Stomach smooth muscle (tissue), 2 donors: ENCODE data around the gene SDK2.
A peak's percentile ranks its signal among the peaks of the same experiment; 100 is the strongest.

Experiments used
- H3K27ac ChIP-seq: one replicate; pipeline ENCODE4 v1.7.0; 2013; ENCODE audit warnings: mild to moderate bottlenecking, low read length, inconsistent platforms
- H3K27me3 ChIP-seq, 2 donors: one replicate each; pipeline ENCODE4 v1.7.0; 2013; ENCODE audit warnings: low read length in 2 of 2; ENCODE audit not compliant: insufficient read depth in 2 of 2, control insufficient read depth in 1 of 2
- H3K36me3 ChIP-seq, 2 donors: one replicate each; pipeline ENCODE4 v1.7.0; 2013; ENCODE audit warnings: low read length in 2 of 2; ENCODE audit not compliant: control insufficient read depth in 2 of 2, insufficient read depth in 2 of 2
- H3K4me1 ChIP-seq: one replicate; pipeline ENCODE4 v1.7.0; 2013; ENCODE audit warnings: low read length; ENCODE audit not compliant: control insufficient read depth, insufficient read depth
- H3K4me3 ChIP-seq, 2 donors: one replicate each; pipeline ENCODE4 v1.7.0; 2013; ENCODE audit warnings: low read length in 2 of 2
- H3K9ac ChIP-seq, 2 donors: one replicate each; pipeline ENCODE4 v1.7.0; 2013; ENCODE audit warnings: low read length in 2 of 2, mild to moderate bottlenecking in 1 of 2
- H3K9me3 ChIP-seq, 2 donors: one replicate each; pipeline ENCODE4 v1.7.0; 2013; ENCODE audit warnings: low read length in 2 of 2; ENCODE audit not compliant: control insufficient read depth in 2 of 2
- donor health status: healthy.
- donor health status: Pancreatic carcinoma.

Gene SDK2

DNA sequence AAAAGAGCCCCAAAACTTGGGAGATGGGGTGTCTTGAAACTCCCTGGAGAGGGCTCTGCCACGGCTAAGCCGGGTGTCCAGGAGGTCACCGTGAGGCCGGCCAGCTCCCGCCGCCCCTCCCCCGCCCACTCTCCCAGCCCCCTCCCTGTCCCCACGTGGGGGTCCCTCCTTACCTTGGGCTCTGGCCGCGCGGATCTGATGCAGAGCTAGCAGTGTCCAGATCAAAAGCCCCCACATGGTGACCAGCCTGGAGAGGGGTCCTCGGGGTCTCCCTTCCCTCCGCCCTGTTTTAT is 447 bp downstream of the SDK2 start:
- Histone ChIP-seq H3K4me1 (peaks cover 21% of the 10 kb centered on the region), H3K27ac (no peak overlapping the region)

GRCh38 chr17:73643001-73643851 is 1.0 kb downstream of the SDK2 start:
- Histone ChIP-seq H3K27ac (no peak overlapping the region), H3K9me3 (no peaks in the 10 kb centered on the region), H3K36me3 (no peaks in the 10 kb centered on the region), H3K4me1 (peaks cover 21% of the 10 kb centered on the region), H3K9ac (no peak overlapping the region), H3K27me3 (peaks cover 27 to 41% of the 10 kb centered on the region in 2 donors), H3K4me3 (peak overlapping the region; percentile 66 to 70)

More for the DNA sequence above, 447 bp downstream of the SDK2 start:
- Histone ChIP-seq H3K36me3 (no peaks in the 10 kb centered on the region), H3K9me3 (no peaks in the 10 kb centered on the region), H3K27me3 (peaks cover 31 to 42% of the 10 kb centered on the region in 2 donors), H3K4me3 (peak overlapping the region; percentile 48 to 70), H3K9ac (no peak overlapping the region)

DNA sequence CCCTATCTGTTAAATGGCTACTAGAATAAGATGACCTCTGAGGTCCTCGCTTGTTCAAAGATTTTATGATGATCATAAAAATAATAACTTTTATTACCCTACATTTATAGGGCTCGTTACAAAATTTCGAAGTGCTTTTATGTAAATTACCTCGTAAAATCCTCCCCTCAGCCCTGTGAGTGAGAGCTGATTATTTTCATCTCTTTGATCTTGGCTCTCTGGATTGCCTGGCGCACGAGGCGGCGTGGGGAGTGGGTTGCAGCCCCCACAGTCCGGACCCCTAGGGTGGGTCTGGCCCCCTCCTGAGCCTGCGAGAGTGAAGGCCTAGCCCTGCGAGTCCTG is 1.6 kb downstream of the SDK2 start:
- H3K9ac ChIP-seq = no peak overlapping the region
- H3K27ac ChIP-seq = no peak overlapping the region
- peaks cover 21% of the 10 kb centered on the region for H3K4me1 ChIP-seq
- peak overlapping the region; percentile 66 to 70 for H3K4me3 ChIP-seq
- no peaks in the 10 kb centered on the region for H3K9me3 ChIP-seq
- peaks cover 25 to 36% of the 10 kb centered on the region in 2 donors for H3K27me3 ChIP-seq
- H3K36me3 ChIP-seq = no peaks in the 10 kb centered on the region

DNA sequence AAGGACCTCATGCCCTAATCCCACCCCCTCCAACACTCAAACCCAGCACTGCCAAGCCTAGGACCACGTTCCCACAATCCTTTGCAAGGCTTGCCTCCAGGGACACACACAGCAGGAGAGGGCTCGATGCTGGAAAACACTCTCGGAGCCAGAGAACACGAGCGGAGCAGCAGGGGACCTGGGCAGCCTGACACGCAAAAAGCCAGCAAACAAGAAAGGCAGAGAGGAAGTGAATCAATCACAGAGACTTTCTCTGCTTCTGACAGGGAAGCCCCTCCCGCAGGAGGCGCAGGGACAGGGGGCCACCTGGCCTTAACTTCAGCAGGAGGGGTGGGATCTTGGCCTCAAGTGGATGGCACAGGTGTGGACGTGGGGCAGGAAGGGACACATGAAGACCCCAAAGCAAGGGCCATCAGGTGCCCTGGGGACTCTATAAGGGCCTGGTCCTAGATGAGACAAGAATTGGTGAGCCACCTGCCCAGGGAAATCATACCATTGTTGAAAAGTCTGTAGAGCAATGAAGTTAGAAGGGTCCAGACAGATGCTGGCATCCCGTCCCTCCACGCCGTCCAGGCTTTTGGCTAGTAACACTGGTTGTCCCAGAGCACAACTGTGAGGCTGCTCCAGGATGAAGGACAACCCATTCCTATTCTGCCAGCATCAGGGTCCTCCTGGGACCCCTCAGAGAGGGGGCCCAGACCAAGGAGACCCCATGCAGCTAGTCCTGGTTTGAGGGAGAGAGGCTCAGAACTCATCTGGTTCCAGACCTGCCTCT is 2.2 kb downstream of the SDK2 start:
- Histone ChIP-seq H3K9ac (no peak overlapping the region), H3K36me3 (no peaks in the 10 kb centered on the region), H3K9me3 (no peaks in the 10 kb centered on the region), H3K27me3 (peaks cover 25 to 30% of the 10 kb centered on the region in 2 donors), H3K4me3 (no peak overlapping the region), H3K4me1 (peaks cover 20% of the 10 kb centered on the region), H3K27ac (no peak overlapping the region)

GRCh38 chr17:73640691-73641090 is 3.6 kb downstream of the SDK2 start:
- no peaks in the 10 kb centered on the region for H3K36me3 ChIP-seq
- H3K27me3 ChIP-seq = peaks cover 25 to 30% of the 10 kb centered on the region in 2 donors
- H3K27ac ChIP-seq = no peak overlapping the region
- H3K4me3 ChIP-seq = no peak overlapping the region
- no peaks in the 10 kb centered on the region for H3K9me3 ChIP-seq
- H3K4me1 ChIP-seq = peaks cover 18% of the 10 kb centered on the region
- no peak overlapping the region for H3K9ac ChIP-seq

DNA sequence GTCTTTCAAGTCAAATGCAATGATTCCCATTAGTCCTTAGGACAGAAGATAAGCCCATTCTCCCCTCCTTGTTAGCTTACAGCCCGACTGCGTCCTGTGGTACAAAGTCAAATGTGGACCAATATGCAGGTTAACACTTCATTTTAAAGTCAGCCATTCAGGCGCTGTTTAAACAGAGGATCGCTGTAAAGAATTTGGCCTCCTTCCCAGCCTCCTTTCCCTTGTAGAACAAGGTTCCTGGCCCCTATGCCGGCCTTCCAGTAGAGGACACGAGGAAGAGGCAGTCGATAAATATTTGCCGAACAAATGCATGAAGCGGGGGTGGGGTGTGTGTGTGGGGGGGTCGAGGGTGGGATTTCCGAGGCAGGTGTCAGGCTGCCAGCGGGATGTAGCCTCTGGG is 4.3 kb downstream of the SDK2 start:
- H3K36me3 ChIP-seq = no peaks in the 10 kb centered on the region
- H3K9me3 ChIP-seq = no peaks in the 10 kb centered on the region
- no peak overlapping the region for H3K9ac ChIP-seq
- H3K27ac ChIP-seq = no peak overlapping the region
- peaks cover 14% of the 10 kb centered on the region for H3K4me1 ChIP-seq
- H3K27me3 ChIP-seq = peaks cover 25 to 30% of the 10 kb centered on the region in 2 donors
- H3K4me3 ChIP-seq = no peak overlapping the region

DNA sequence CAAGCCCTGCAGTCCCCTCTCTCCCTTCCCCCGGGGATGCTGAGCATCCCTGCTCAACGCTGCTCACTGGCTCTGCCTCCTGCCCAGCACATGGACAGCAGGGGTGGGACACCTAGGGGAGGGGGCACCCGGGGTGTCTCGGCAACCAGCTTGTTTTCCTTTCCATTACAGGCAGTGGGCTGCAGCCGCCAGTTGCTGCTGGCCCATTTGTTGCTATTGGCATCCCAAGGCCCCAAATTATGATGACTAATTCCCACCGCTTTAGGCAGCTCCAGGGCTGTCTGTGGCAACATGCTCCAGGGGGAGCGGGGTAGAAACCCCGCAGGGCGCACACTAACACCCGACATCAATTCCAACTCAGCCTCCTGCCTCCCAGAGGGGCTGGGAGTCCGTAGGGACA is 4.9 kb downstream of the SDK2 start:
- Histone ChIP-seq H3K9me3 (no peaks in the 10 kb centered on the region), H3K27me3 (peaks cover 25 to 30% of the 10 kb centered on the region in 2 donors), H3K36me3 (no peaks in the 10 kb centered on the region), H3K9ac (no peak overlapping the region), H3K4me3 (no peak overlapping the region), H3K4me1 (peaks cover 14% of the 10 kb centered on the region), H3K27ac (no peak overlapping the region)

DNA sequence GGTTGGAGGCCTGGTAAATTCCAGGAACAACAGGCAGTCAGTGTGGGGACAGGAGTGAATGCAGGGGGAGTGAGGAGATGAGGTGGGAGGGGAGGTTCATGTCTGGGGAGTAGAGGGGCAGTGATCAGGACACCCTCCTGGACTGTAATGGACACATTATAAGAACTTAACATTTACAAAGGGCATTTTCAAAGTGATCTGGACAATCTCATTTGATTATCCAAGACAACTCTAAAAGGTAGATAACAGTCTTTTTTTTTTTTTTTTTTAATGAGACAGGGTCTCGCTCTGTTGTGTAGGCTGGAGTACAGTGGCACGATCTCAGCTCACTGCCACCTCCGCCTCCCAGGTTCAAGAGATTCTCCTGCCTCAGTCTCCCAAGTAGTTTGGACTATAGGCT is 5.7 kb downstream of the SDK2 start:
- Histone ChIP-seq H3K27me3 (peaks cover 21 to 29% of the 10 kb centered on the region in 2 donors), H3K4me1 (peaks cover 10% of the 10 kb centered on the region), H3K4me3 (no peak overlapping the region), H3K9me3 (no peaks in the 10 kb centered on the region), H3K36me3 (no peaks in the 10 kb centered on the region), H3K9ac (no peak overlapping the region), H3K27ac (no peak overlapping the region)

- Histone ChIP-seq H3K27me3 (peaks cover 14 to 25% of the 10 kb centered on the region in 2 donors), H3K27ac (no peak overlapping the region), H3K36me3 (no peaks in the 10 kb centered on the region), H3K4me3 (no peak overlapping the region), H3K9me3 (no peaks in the 10 kb centered on the region), H3K4me1 (peaks cover 3% of the 10 kb centered on the region), H3K9ac (no peak overlapping the region)
Measured at GRCh38 chr17:73637866-73638265, 6.4 kb downstream of the SDK2 start.

- Histone ChIP-seq H3K27ac (no peak overlapping the region), H3K4me1 (no peaks in the 10 kb centered on the region), H3K36me3 (no peaks in the 10 kb centered on the region), H3K27me3 (peaks cover 4 to 11% of the 10 kb centered on the region in 2 donors), H3K4me3 (no peak overlapping the region), H3K9ac (no peak overlapping the region), H3K9me3 (no peaks in the 10 kb centered on the region)
Measured at GRCh38 chr17:73635101-73635817, 9.0 kb downstream of the SDK2 start.
